K562 (cell line): ENCODE measurements around the gene AKT1. TPM values are rescaled to one million over a fixed set of nuclear protein-coding genes. Genes with fewer than 3 reads are reported as not detected.

Experiments used
- ATAC-seq: fragments of 200-7000 bp; cut with Tn5 transposase; 3 replicates; pipeline ENCODE4 v1.9.1; 2020; ENCODE audit warnings: moderate library complexity
- BruUV-seq: library from RNA; stranded (reverse); fragments of 400-500 nt; replicated peaks from 2 replicates; lab custom pipeline; 2021; lab: Mats Ljungman, UMichigan
- CTCF ChIA-PET: fragments of 300-600 bp; formaldehyde crosslinking; extraction: SDS; loops from one replicate; lab custom pipeline; 2021; ENCODE audit warnings: low intra/inter-chr PET ratio; lab: Yijun Ruan, JAX
- POLR2A ChIA-PET: fragments of 300-600, 350-650 bp; sonication (Branson Sonifier 250); formaldehyde crosslinking; extraction: SDS; loops from one replicate; lab custom pipeline; 2021; ENCODE audit warnings: antibody characterized with exemption, inconsistent platforms; lab: Yijun Ruan, JAX
- DNase-seq, 4 experiments: peaks; one replicate each; pipeline versions ENCODE4 v3.0.0 to v3.0.0-alpha.2; 2011 to 2018; ENCODE audit warnings: low spot score in 3 of 4, mixed read lengths in 3 of 4; ENCODE audit errors: extremely low read depth in 1 of 4
- FAIRE-seq: peaks from 2 replicates; lab custom pipeline; 2011; peaks lifted over from hg19 to GRCh38; lab: Jason Lieb, UNC
- H2AFZ ChIP-seq: 2 replicates; pipeline ENCODE4 v1.6.0; 2011; ENCODE audit warnings: low read depth, low read length, control low read depth, inconsistent platforms
- H3K27ac ChIP-seq: fragments of 200-600 bp; 3 replicates; pipeline ENCODE4 v1.8.0; 2011; ENCODE audit warnings: low read depth, mild to moderate bottlenecking, control low read depth, inconsistent platforms, low read length, moderate library complexity, mixed read lengths; ENCODE audit errors: extremely low read depth
- H3K27me3 ChIP-seq, 2 experiments: fragments of 300-600 bp in 1 of 2; 2 replicates in 1 of 2; 3 replicates in 1 of 2; pipeline versions ENCODE4 v1.6.0 to v1.8.0; 2011; ENCODE audit warnings: inconsistent platforms in 2 of 2, low read length in 2 of 2, mild to moderate bottlenecking in 1 of 2, mixed read lengths in 1 of 2, moderate library complexity in 1 of 2; ENCODE audit not compliant: control insufficient read depth in 2 of 2, insufficient read depth in 2 of 2
- H3K36me3 ChIP-seq: fragments of 300-600 bp; 3 replicates; pipeline ENCODE4 v1.8.0; 2011; ENCODE audit warnings: mild to moderate bottlenecking, low read length, inconsistent platforms; ENCODE audit not compliant: control insufficient read depth, insufficient read depth
- H3K4me1 ChIP-seq, 2 experiments: fragments of 200-600 bp in 1 of 2; replicated peaks in 1 of 2; 2 replicates in 1 of 2; 3 replicates in 1 of 2; pipeline versions ENCODE4 v1.5.1 to v1.8.0; 2011; ENCODE audit warnings: inconsistent platforms in 2 of 2, low read length in 2 of 2, mild to moderate bottlenecking in 1 of 2, mixed read lengths in 1 of 2, moderate library complexity in 1 of 2; ENCODE audit not compliant: control insufficient read depth in 2 of 2, insufficient read depth in 2 of 2
- H3K4me2 ChIP-seq: 2 replicates; pipeline ENCODE4 v1.6.1; 2011; ENCODE audit warnings: low read length, control low read depth, inconsistent platforms, mixed read lengths; ENCODE audit not compliant: insufficient read depth
- H3K4me3 ChIP-seq: fragments of 200-600 bp; sonication (generic), shearing (Covaris generic); 2 replicates; pipeline ENCODE4 v1.5.1; 2016; ENCODE audit warnings: control low read depth, inconsistent platforms
- H3K79me2 ChIP-seq: fragments of 200-600 bp; 3 replicates; pipeline ENCODE4 v1.8.0; 2011; ENCODE audit warnings: low read length, inconsistent platforms; ENCODE audit not compliant: control insufficient read depth, insufficient read depth
- H3K9ac ChIP-seq, 2 experiments: 2 replicates each; pipeline versions ENCODE4 v1.6.0 to v1.6.1; 2011; ENCODE audit warnings: low read depth in 2 of 2, low read length in 2 of 2, control low read depth in 1 of 2, inconsistent platforms in 1 of 2, mild to moderate bottlenecking in 1 of 2, mixed read lengths in 1 of 2; ENCODE audit not compliant: insufficient read depth in 1 of 2
- H3K9me1 ChIP-seq: one replicate; pipeline ENCODE4 v1.6.0; 2011; ENCODE audit warnings: inconsistent platforms, mild to moderate bottlenecking, low read length, moderate library complexity; ENCODE audit not compliant: control insufficient read depth, insufficient read depth
- H3K9me3 ChIP-seq: replicated peaks from 2 replicates; pipeline ENCODE4 v1.5.1; 2011; ENCODE audit warnings: low read depth, low read length, inconsistent platforms; ENCODE audit not compliant: control insufficient read depth, insufficient read depth
- H4K20me1 ChIP-seq: replicated peaks from 2 replicates; pipeline ENCODE4 v1.6.1; 2011; ENCODE audit warnings: low read length, inconsistent platforms, mixed read lengths; ENCODE audit not compliant: control insufficient read depth, insufficient read depth
- BMI1 ChIP-seq: fragments of 150-350 bp; IDR thresholded peaks from 2 replicates; pipeline ENCODE4 v1.6.1; 2014; ENCODE audit warnings: low read length
- CBX2 ChIP-seq: fragments of 200-600 bp; sonication (generic); IDR thresholded peaks from one replicate; pipeline ENCODE4 v1.6.1; 2012; ENCODE audit warnings: mild to moderate bottlenecking, low read length, inconsistent platforms; ENCODE audit not compliant: insufficient read depth, poor library complexity, severe bottlenecking
- CHCHD3 ChIP-seq: fragments of 250-450 bp; sonication (Bioruptor Pico); IDR thresholded peaks from 2 replicates; pipeline ENCODE4 v2.1.2; 2022; ENCODE audit warnings: mild to moderate bottlenecking
- GABPB2 ChIP-seq: fragments of 250-450 bp; sonication (Bioruptor Pico); conservative IDR thresholded peaks from 2 replicates; pipeline ENCODE4 v1.5.1; 2021; ENCODE audit warnings: mild to moderate bottlenecking
- GATAD2A ChIP-seq: fragments of 450-650 bp; IDR thresholded peaks from 2 replicates; pipeline ENCODE4 v1.6.1; 2017
- HDGF ChIP-seq: fragments of 450-650 bp; IDR thresholded peaks from 2 replicates; pipeline ENCODE4 v1.6.1; 2016
- KLF10 ChIP-seq: fragments of 250-450 bp; sonication (Bioruptor Pico); IDR thresholded peaks from 2 replicates; pipeline ENCODE4 v1.6.1; 2021; ENCODE audit warnings: matching md5 sums
- MXI1 ChIP-seq: IDR thresholded peaks from 2 replicates; pipeline ENCODE4 v1.6.1; 2011; ENCODE audit warnings: low read depth, mild to moderate bottlenecking, improper control_type of control experiment, low read length
- NR0B1 ChIP-seq: fragments of 450-650 bp; IDR thresholded peaks from one replicate; pipeline ENCODE4 v1.6.1; 2018; ENCODE audit warnings: mild to moderate bottlenecking, moderate library complexity; ENCODE audit not compliant: partially characterized antibody
- POLR2AphosphoS2 ChIP-seq: IDR thresholded peaks from 2 replicates; pipeline ENCODE4 v1.6.1; 2012; ENCODE audit warnings: low read length, improper control_type of control experiment
- POLR2B ChIP-seq: fragments of 450-650 bp; IDR thresholded peaks from 2 replicates; pipeline ENCODE4 v1.6.1; 2018; ENCODE audit warnings: low read depth; ENCODE audit not compliant: partially characterized antibody
- SMAD4 ChIP-seq: fragments of 250-450 bp; sonication (Bioruptor Pico); conservative IDR thresholded peaks from 2 replicates; pipeline ENCODE4 v1.8.0; 2021; ENCODE audit warnings: inconsistent platforms, mild to moderate bottlenecking, moderate library complexity
- ZNF239 ChIP-seq: fragments of 250-450 bp; sonication (Bioruptor Pico); IDR thresholded peaks from 2 replicates; pipeline ENCODE4 v1.4.0; 2020; ENCODE audit warnings: mild to moderate bottlenecking
- ZNF263 ChIP-seq: sonication (generic); formaldehyde crosslinking; IDR thresholded peaks from 2 replicates; pipeline ENCODE4 v1.8.0; 2022; ENCODE audit warnings: mild to moderate bottlenecking, missing genetic modification reagents, borderline replicate concordance
- ZNF75A ChIP-seq: fragments of 450-650 bp; formaldehyde crosslinking; IDR thresholded peaks from 2 replicates; pipeline ENCODE4 v1.4.0; 2020; ENCODE audit warnings: mild to moderate bottlenecking
- ZNF77 ChIP-seq: fragments of 250-450 bp; sonication (Bioruptor Pico); IDR thresholded peaks from 2 replicates; pipeline ENCODE4 v1.5.0; 2020
- WGBS: fragments of 100-300 bp; shearing (Covaris generic); methylation state at CpG from one replicate; pipeline ENCODE4 v1.1.6; 2016; ENCODE audit warnings: low coverage, mixed read lengths; ENCODE audit not compliant: insufficient coverage; ENCODE audit errors: missing lambda C conversion rate; 5-methylcytosine and 5-hydroxymethylcytosine counted together
- in situ Hi-C: fragments of 300-500 bp; cut with MboI; formaldehyde crosslinking; loops from 4 replicates; pipeline ENCODE4 v1.15.0; 2018; ENCODE audit warnings: inconsistent platforms, mixed read lengths
- intact Hi-C: fragments of 100-400 bp; cut with micrococcal nuclease; formaldehyde crosslinking; loops from 2 replicates; pipeline ENCODE4 v1.14.2; 2022
- polyA plus RNA-seq, 8 experiments: library from polyadenylated mRNA; depleted of rRNA in 4 of 8; stranded (reverse) in 5 of 8; unstranded in 3 of 8; fragments of >200 nt; fragmentation: Nextera tagmentation in 2 of 8; fragmentation: Illumina TruSeq in 1 of 8; extraction: Ambion mirVana in 2 of 8; extraction: Trizol in 1 of 8; gene quantifications; 2 replicates each; pipeline versions ENCODE4 v1.2.1 to v1.2.3, GENCODE V29; 2011 to 2014; ENCODE audit warnings: inconsistent platforms in 1 of 8, missing spikeins in 1 of 8
- total RNA-seq, 7 experiments: library from RNA; depleted of rRNA in 6 of 7; stranded (reverse); fragments of >200 nt in 6 of 7; fragmentation: Illumina TruSeq in 2 of 7; extraction: Trizol in 2 of 7; gene quantifications; 2 replicates each; pipeline versions ENCODE4 v1.2.1 to v1.2.3, GENCODE V29; 2011 to 2021; ENCODE audit warnings: low replicate concordance in 1 of 7

Gene AKT1
- total and polyA plus RNA-seq, 9 of the 15 experiments (the other 6 are each of a cell fraction or from before 2014, with no cell fraction given), result 0.49 to 132 (median 75.1) TPM

- in situ Hi-C loops (no loop called here), intact Hi-C loops (no loop called here)
- H2AFZ ChIP-seq, result no peak overlapping the region
- no peak overlapping the region for H3K4me2 ChIP-seq
- CTCF ChIA-PET, result no interaction called here
- no peaks in the 10 kb centered on the region for H3K27me3 ChIP-seq
- peaks cover 37% of the 10 kb centered on the region; the same call in 1 of the 3 replicates for H3K36me3 ChIP-seq
- H3K27ac ChIP-seq, result no peak overlapping the region
- no peaks in the 10 kb centered on the region for H3K9me3 ChIP-seq
- BruUV-seq, result no TSS peak
- TF ChIP-seq KLF10, result no peak
- TF ChIP-seq ZNF239 (CRISPR knock-in tag), result no peak
- TF ChIP-seq GATAD2A, result no peak
- TF ChIP-seq CHCHD3 (CRISPR knock-in tag), result no peak
- no peak for TF ChIP-seq HDGF
- TF ChIP-seq CBX2, result no peak
- TF ChIP-seq POLR2B, result no peak
- no peak for TF ChIP-seq ZNF75A (CRISPR knock-in tag)
- no peak for TF ChIP-seq POLR2AphosphoS2
- no peak for TF ChIP-seq ZNF263 (CRISPR knock-in tag)
- no peak for TF ChIP-seq MXI1
- TF ChIP-seq BMI1, result no peak
- TF ChIP-seq NR0B1, result no peak
- TF ChIP-seq ZNF77 (CRISPR knock-in tag), result no peak
- no peak for TF ChIP-seq GABPB2 (CRISPR knock-in tag)
- no peak for TF ChIP-seq SMAD4 (CRISPR knock-in tag)
- no peaks in the 10 kb centered on the region for H3K79me2 ChIP-seq
- no peak for DNase-seq
- H4K20me1 ChIP-seq, result no peaks in the 10 kb centered on the region; the same call in 1 of the 2 replicates
- H3K4me3 ChIP-seq, result no peak overlapping the region
- no peak for ATAC-seq
- H3K9me1 ChIP-seq, result no peaks in the 10 kb centered on the region
- H3K4me1 ChIP-seq, result peaks cover 0 to 46% of the 10 kb centered on the region in 2 experiments; a peak in 2 of 5 replicates
- FAIRE-seq, result no peak
- POLR2A ChIA-PET, result no interaction called here
- no peak overlapping the region for H3K9ac ChIP-seq
- WGBS, result 90% methylated on average over 5 of the region's 20 CpGs
Measured at GRCh38 chr14:104781271-104782077, 14.1 kb downstream of the AKT1 start.
